Activated naive CD4-positive, alpha-beta T cell treated with anti-CD3 and anti-CD28 coated beads, Interleukin-2, amount 50 U/mL, for 24 hours (primary cell): ENCODE results near the gene SMPD2.

Source experiments
- H3K27ac Mint-ChIP-seq: one replicate; pipeline ENCODE4 v1.8.0; 2021; ENCODE audit warnings: mild to moderate bottlenecking, mixed read lengths
- H3K27me3 Mint-ChIP-seq: one replicate; pipeline ENCODE4 v1.8.0; 2021; ENCODE audit warnings: mixed read lengths
- H3K36me3 Mint-ChIP-seq: one replicate; pipeline ENCODE4 v1.8.0; 2021; ENCODE audit warnings: mixed read lengths
- H3K4me1 Mint-ChIP-seq: one replicate; pipeline ENCODE4 v1.8.0; 2021; ENCODE audit warnings: mixed read lengths
- H3K4me3 Mint-ChIP-seq: one replicate; pipeline ENCODE4 v1.8.0; 2021; ENCODE audit warnings: mild to moderate bottlenecking, mixed read lengths
- H3K9me3 Mint-ChIP-seq: one replicate; pipeline ENCODE4 v1.8.0; 2021; ENCODE audit warnings: mixed read lengths

SMPD2 gene

GRCh38 chr6:109441069-109441816 is 719 bp downstream of the SMPD2 start:
- Mint-ChIP-seq H3K4me3 (peak overlapping the region; percentile 94), H3K27ac (peak overlapping the region; percentile 94), H3K4me1 (peaks cover 29% of the 10 kb centered on the region), H3K9me3 (no peaks in the 10 kb centered on the region), H3K27me3 (no peaks in the 10 kb centered on the region), H3K36me3 (peaks cover 5% of the 10 kb centered on the region)

DNA sequence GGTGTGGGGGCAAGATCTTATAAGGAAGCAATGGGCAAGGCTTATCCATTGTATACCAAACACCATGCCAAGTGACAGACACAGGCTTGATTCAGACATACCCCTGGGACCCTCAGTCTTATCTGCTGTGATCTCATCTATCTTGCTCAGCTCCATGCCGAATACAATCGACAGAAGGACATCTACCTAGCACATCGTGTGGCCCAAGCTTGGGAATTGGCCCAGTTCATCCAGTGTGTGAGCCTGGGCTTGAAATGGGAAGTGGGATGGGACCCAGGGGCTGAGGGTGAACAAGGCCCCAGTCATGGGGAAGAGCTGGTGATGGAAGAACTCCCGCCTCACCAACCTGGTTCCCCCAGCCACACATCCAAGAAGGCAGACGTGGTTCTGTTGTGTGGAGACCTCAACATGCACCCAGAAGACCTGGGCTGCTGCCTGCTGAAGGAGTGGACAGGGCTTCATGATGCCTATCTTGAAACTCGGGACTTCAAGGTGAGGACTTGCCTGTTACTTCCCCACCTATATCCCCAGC is 1.9 kb downstream of the SMPD2 start:
- peak overlapping the region; percentile 55 for H3K27ac Mint-ChIP-seq
- peaks cover 29% of the 10 kb centered on the region for H3K4me1 Mint-ChIP-seq
- H3K9me3 Mint-ChIP-seq = no peaks in the 10 kb centered on the region
- no peaks in the 10 kb centered on the region for H3K27me3 Mint-ChIP-seq
- H3K4me3 Mint-ChIP-seq = peak overlapping the region; percentile 69
- peaks cover 5% of the 10 kb centered on the region for H3K36me3 Mint-ChIP-seq

DNA sequence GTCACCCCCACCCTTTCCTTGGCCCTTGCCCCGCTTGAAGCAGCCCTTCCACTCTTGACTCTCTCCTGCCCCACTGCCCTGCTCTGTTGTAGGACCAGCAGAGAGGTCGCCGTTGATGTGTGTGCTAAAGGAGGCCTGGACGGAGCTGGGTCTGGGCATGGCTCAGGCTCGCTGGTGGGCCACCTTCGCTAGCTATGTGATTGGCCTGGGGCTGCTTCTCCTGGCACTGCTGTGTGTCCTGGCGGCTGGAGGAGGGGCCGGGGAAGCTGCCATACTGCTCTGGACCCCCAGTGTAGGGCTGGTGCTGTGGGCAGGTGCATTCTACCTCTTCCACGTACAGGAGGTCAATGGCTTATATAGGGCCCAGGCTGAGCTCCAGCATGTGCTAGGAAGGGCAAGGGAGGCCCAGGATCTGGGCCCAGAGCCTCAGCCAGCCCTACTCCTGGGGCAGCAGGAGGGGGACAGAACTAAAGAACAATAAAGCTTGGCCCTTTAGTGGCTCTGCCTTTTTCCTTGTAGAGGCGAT is 3.0 kb downstream of the SMPD2 start:
- Mint-ChIP-seq H3K9me3 (no peaks in the 10 kb centered on the region), H3K27ac (peak overlapping the region; percentile 17), H3K36me3 (peaks cover 5% of the 10 kb centered on the region), H3K4me1 (peaks cover 35% of the 10 kb centered on the region), H3K4me3 (no peak overlapping the region), H3K27me3 (no peaks in the 10 kb centered on the region)

DNA sequence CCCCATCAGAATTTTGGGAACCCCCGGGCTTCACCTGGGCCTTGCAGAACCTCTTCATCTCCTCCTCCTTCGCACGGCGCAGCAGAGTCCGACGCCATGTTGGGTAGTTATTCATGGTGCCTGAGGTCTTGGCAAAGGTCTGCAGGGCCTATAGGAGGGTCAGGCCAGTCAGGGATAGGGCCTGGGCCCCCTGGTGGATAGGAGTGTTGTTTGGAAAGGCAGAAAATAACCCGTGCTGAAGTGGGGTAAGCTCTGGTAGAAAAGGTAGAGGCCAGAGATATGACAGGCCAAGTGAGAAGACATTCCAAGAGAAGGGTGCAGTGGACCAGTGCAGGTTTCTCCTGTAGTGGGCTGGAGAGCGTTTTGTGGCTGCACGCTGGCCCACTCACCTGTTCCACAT is 4.9 kb downstream of the SMPD2 start:
- peaks cover 5% of the 10 kb centered on the region for H3K36me3 Mint-ChIP-seq
- peak overlapping the region; percentile 70 for H3K27ac Mint-ChIP-seq
- H3K27me3 Mint-ChIP-seq = no peaks in the 10 kb centered on the region

DNA sequence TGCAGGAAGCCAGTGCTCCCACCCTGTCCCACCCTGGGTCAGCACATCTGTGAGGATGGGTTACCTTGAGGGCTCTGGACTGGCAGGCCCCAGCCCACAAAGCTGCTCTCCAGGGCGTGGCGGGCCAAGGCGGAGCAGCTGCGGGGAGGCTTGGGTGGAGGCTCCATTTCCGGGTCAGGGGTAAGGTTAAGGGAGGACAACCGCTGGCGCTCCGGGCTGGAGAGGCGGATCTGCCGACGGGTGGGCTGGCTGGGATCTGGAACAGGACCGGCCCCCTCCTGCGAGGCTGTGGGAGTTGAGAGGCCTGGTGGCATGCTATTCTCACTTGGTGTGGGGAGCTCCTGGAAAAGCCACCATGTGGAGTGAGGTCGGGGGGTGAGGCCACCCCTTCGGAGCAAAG is 5.5 kb downstream of the SMPD2 start:
- Mint-ChIP-seq H3K4me3 (no peak overlapping the region), H3K36me3 (peaks cover 8% of the 10 kb centered on the region), H3K4me1 (peaks cover 55% of the 10 kb centered on the region), H3K27ac (no peak overlapping the region), H3K27me3 (no peaks in the 10 kb centered on the region), H3K9me3 (no peaks in the 10 kb centered on the region)

More for the DNA sequence above, 4.9 kb downstream of the SMPD2 start:
- H3K4me1 Mint-ChIP-seq = peaks cover 49% of the 10 kb centered on the region
- H3K4me3 Mint-ChIP-seq = no peak overlapping the region
- H3K9me3 Mint-ChIP-seq = no peaks in the 10 kb centered on the region

DNA sequence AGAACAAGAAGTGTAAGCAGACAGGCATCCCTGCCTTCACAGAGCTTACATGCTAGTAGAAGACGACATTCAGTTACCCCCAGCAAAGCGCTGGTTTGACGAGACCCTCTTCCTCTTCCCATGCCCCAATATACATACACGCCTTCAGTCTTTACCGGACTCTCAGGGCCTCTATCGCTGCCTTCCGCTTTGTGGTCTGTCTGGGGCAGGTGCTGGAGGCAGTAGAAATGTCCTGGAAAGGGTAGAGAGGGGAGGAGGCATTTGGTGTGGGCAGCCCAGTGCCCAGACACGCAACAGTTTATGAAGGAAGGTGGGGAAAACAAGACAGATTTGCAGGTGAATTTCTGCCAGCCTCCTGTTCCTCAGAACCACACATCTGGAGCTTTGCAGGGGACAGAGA is 6.0 kb downstream of the SMPD2 start:
- Mint-ChIP-seq H3K36me3 (peaks cover 8% of the 10 kb centered on the region), H3K9me3 (no peaks in the 10 kb centered on the region), H3K27me3 (no peaks in the 10 kb centered on the region), H3K4me1 (peaks cover 50% of the 10 kb centered on the region), H3K27ac (no peak overlapping the region), H3K4me3 (no peak overlapping the region)

GRCh38 chr6:109447087-109447486 is 6.6 kb downstream of the SMPD2 start:
- H3K27ac Mint-ChIP-seq = no peak overlapping the region
- H3K4me3 Mint-ChIP-seq = no peak overlapping the region
- no peaks in the 10 kb centered on the region for H3K9me3 Mint-ChIP-seq
- peaks cover 45% of the 10 kb centered on the region for H3K4me1 Mint-ChIP-seq
- H3K36me3 Mint-ChIP-seq = peaks cover 8% of the 10 kb centered on the region
- no peaks in the 10 kb centered on the region for H3K27me3 Mint-ChIP-seq

- H3K4me3 Mint-ChIP-seq = no peak overlapping the region
- H3K4me1 Mint-ChIP-seq = peaks cover 41% of the 10 kb centered on the region
- H3K27me3 Mint-ChIP-seq = no peaks in the 10 kb centered on the region
- no peaks in the 10 kb centered on the region for H3K9me3 Mint-ChIP-seq
- H3K36me3 Mint-ChIP-seq = peaks cover 6% of the 10 kb centered on the region
- no peak overlapping the region for H3K27ac Mint-ChIP-seq
These were observed 7.5 kb downstream of the SMPD2 start for GRCh38 chr6:109447878-109448555.

DNA sequence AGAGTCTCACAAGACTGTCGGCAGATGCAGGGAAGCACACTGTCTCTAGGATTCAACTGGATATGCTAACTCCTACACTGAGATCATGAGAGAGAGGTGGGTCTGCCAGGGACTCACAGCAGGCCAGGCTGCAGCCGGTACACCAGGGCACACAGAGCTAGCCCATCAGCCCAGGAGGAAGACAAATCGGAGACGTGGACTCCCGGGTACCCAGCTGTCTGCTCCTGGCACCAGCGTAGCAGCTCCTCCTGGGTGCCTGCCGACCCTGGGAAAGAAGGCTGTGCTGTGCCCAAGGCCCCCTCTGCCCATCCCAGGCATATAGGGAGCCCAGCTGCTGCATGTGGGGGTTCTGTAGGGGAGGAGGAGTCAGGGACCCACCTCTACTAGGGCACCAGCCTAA is 8.1 kb downstream of the SMPD2 start:
- Mint-ChIP-seq H3K4me1 (peaks cover 37% of the 10 kb centered on the region), H3K27ac (no peak overlapping the region), H3K9me3 (no peaks in the 10 kb centered on the region), H3K27me3 (no peaks in the 10 kb centered on the region), H3K36me3 (peaks cover 6% of the 10 kb centered on the region), H3K4me3 (no peak overlapping the region)

GRCh38 chr6:109449064-109449794 is 8.7 kb downstream of the SMPD2 start:
- Mint-ChIP-seq H3K27me3 (no peaks in the 10 kb centered on the region), H3K27ac (no peak overlapping the region), H3K4me1 (peaks cover 41% of the 10 kb centered on the region), H3K36me3 (peaks cover 6% of the 10 kb centered on the region), H3K4me3 (no peak overlapping the region), H3K9me3 (no peaks in the 10 kb centered on the region)

DNA sequence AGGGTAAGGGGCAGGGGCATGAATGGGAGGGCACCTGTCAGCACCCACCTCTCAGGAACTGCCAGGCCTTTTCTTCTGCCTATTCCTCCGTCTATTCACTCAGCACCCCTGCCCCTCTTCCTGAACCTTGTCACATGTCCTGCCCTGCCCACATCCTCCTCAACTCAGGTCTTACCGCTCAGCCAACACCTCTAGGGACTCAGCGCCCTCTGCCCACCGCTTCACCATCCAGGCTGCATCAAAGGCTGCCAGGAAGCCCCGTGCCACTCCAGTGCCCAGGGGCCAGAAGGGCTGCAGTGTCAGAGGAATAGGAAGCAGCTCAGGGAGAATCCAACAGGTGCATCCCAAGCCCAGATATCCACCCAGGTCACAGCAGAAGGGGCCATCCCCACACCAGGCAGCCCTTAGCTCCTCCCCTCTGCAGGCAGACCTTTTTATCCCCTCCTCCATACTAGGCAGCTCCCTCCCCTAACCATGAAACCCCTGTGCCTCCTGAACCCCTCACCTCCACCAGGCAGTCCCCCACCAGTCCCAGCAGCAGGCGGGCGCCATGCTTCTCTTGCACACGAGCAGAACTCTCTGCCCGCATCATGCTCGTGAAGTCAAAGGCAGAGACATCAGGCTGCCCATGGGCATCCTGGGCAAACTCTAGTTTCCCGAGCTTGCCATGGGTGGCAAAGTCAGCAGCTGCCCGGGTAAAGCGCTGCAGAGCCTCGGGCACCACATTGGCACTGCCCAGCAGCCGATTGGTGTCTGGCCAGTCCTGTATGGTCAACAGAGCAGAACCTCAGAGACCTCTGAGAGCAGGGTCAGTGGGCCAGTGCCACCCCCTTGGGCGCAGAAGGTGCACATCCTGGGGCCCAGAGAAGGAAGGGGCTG is 9.5 kb downstream of the SMPD2 start:
- no peak overlapping the region for H3K27ac Mint-ChIP-seq

GRCh38 chr6:109450801-109451200 is 10.3 kb downstream of the SMPD2 start:
- H3K36me3 Mint-ChIP-seq = peaks cover 4% of the 10 kb centered on the region
- H3K27ac Mint-ChIP-seq = peak overlapping the region; percentile 10
- peak overlapping the region; percentile 33 for H3K4me3 Mint-ChIP-seq

More for the DNA sequence above, 9.5 kb downstream of the SMPD2 start:
- H3K4me3 Mint-ChIP-seq = no peak overlapping the region
- H3K27me3 Mint-ChIP-seq = no peaks in the 10 kb centered on the region
- H3K36me3 Mint-ChIP-seq = peaks cover 6% of the 10 kb centered on the region
- peaks cover 48% of the 10 kb centered on the region for H3K4me1 Mint-ChIP-seq
- H3K9me3 Mint-ChIP-seq = no peaks in the 10 kb centered on the region

DNA sequence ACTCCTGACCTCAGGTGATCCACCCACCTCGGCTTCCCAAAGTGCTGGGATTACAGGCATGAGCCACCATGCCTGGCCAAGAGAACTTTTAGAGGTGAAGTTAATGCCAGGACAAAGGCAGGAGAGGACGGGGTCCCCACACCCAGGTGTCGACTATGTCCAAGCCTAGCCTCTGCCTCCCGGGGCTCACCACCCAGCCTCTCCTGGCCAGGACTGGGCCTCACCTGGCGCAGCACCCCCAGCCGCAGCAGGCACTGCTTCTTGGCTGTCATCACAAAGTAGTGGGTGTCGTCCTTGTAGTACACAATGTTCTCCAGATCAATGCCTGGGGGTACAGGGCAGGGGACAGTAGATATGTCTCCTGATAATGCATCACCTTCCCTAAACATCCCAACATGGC is 10.9 kb downstream of the SMPD2 start:
- Mint-ChIP-seq H3K4me1 (peaks cover 49% of the 10 kb centered on the region), H3K27me3 (no peaks in the 10 kb centered on the region), H3K4me3 (no peak overlapping the region), H3K36me3 (peaks cover 4% of the 10 kb centered on the region), H3K27ac (no peak overlapping the region), H3K9me3 (no peaks in the 10 kb centered on the region)

More at GRCh38 chr6:109450801-109451200, 10.3 kb downstream of the SMPD2 start:
- Mint-ChIP-seq H3K4me1 (peaks cover 49% of the 10 kb centered on the region), H3K9me3 (no peaks in the 10 kb centered on the region), H3K27me3 (no peaks in the 10 kb centered on the region)

DNA sequence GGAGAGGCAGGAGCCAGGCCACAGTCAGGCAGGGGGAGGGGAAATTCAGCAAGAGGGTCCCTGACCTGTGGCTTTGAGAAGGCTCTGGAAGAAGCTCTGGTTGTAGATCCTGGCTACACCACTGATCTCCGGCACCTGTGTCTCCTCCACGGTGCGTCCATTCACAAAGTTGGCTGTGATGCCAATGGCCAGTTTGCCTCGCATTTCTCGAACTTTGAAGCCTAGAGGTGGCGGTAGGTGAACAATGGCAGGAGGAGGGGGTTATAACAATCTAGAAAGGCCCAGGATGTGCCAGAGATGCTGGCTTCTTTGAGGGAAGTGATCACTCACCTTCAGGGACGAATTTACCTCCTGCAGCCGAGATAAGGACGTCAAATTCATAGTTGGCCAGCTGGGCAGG is 11.7 kb downstream of the SMPD2 start:
- Mint-ChIP-seq H3K9me3 (no peaks in the 10 kb centered on the region), H3K4me3 (no peak overlapping the region), H3K36me3 (peaks cover 4% of the 10 kb centered on the region), H3K27me3 (no peaks in the 10 kb centered on the region), H3K4me1 (peaks cover 55% of the 10 kb centered on the region), H3K27ac (no peak overlapping the region)

DNA sequence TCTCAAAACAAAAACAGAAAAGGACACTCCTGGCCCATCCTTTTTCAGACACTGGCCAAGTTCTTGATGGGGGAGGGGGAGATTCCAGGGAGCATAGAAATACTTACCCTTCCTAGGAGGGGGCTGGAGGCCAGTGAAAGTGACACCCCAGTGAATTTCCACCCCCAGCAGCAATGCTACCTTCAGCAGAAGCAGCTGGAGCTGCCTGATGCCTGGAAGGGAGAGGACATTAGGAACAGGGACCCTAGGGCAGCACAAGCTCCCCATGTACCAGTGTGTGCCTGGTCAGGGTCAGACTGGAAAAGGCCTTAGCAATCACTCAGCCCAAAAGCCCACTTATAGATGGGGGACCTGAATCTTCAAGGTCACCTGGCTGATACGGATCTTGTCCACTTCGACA is 12.6 kb downstream of the SMPD2 start:
- Mint-ChIP-seq H3K27ac (no peak overlapping the region), H3K4me3 (peak overlapping the region; percentile 23), H3K9me3 (no peaks in the 10 kb centered on the region)

More for the DNA sequence above, 12.6 kb downstream of the SMPD2 start:
- Mint-ChIP-seq H3K27me3 (no peaks in the 10 kb centered on the region), H3K36me3 (peaks cover 4% of the 10 kb centered on the region), H3K4me1 (peaks cover 63% of the 10 kb centered on the region)
